Activated B cell treated with CpG ODN at 0.5 μM for 24 hours (primary cell): ENCODE results near the gene SLC1A2. TPM values are rescaled to one million over a fixed set of nuclear protein-coding genes. Genes with fewer than 3 reads are reported as not detected.

Source experiments
- ATAC-seq: fragments of 200-7000 bp; cut with Tn5 transposase; one replicate; pipeline ENCODE4 v1.10.0; 2021; ENCODE audit warnings: low read depth, mild to moderate bottlenecking, moderate library complexity
- CTCF ChIA-PET: fragments of 350-600 bp; sonication (Branson Sonifier 250); formaldehyde crosslinking; loops from one replicate; lab custom pipeline; 2021; ENCODE audit warnings: antibody characterized with exemption; lab: Charles Lee
- POLR2A ChIA-PET: fragments of 350-600 bp; sonication (Branson Sonifier 250); formaldehyde crosslinking; loops from one replicate; lab custom pipeline; 2021; ENCODE audit warnings: antibody characterized with exemption; lab: Charles Lee
- DNase-seq: peaks from one replicate; pipeline ENCODE4 v3.0.0; 2022
- H3K27ac Mint-ChIP-seq: one replicate; pipeline ENCODE4 v1.8.0; 2020; ENCODE audit warnings: mixed read lengths
- H3K27me3 Mint-ChIP-seq: one replicate; pipeline ENCODE4 v1.8.0; 2021; ENCODE audit warnings: mixed read lengths
- H3K36me3 Mint-ChIP-seq: one replicate; pipeline ENCODE4 v1.8.0; 2021; ENCODE audit warnings: low read depth, mixed read lengths
- H3K4me1 Mint-ChIP-seq: one replicate; pipeline ENCODE4 v1.8.0; 2021; ENCODE audit warnings: mixed read lengths
- H3K4me3 Mint-ChIP-seq: one replicate; pipeline ENCODE4 v1.8.0; 2020; ENCODE audit warnings: mild to moderate bottlenecking, mixed read lengths
- H3K9me3 Mint-ChIP-seq: one replicate; pipeline ENCODE4 v1.8.0; 2020; ENCODE audit warnings: mixed read lengths
- CTCF ChIP-seq: fragments of 200-600 bp; IDR thresholded peaks from one replicate; pipeline ENCODE4 v1.8.0; 2022; ENCODE audit warnings: antibody characterized with exemption, mild to moderate bottlenecking
- intact Hi-C: fragments of 100-400 bp; cut with micrococcal nuclease; formaldehyde crosslinking; loops from one replicate; pipeline ENCODE4 v1.15.1; 2024
- total RNA-seq: library from RNA; stranded (reverse); gene quantifications from 2 replicates; pipeline ENCODE4 v1.2.3, GENCODE V29; 2022

SLC1A2 gene
- total RNA-seq, 1 donor from 2014 or later: not detected

DNA sequence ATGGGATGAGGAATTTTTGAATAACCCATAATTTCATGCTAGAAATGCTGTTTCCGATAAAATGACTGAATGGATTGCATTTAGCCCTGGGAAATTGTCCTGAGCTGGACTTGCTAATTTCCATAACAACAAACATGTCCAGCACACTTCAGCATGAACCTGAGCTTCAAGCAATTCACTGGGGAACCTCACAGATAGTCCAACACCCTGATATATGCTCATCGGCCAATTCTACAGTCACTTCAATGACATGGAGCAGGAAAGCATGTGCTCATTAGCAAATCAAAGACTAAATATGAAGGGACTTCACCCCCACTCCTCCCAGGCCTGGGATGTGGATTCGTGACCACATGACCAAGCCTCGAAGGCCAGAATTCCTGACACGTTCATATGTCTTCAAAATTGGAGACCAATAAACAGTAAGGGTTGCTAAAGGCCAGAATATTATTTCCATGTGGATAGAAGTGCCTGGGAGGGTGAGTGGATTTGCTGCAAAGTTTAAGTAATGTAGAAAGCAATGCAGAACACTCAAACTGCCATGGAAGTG is 131.9 kb downstream of the SLC1A2 start:
- no peaks in the 10 kb centered on the region for H3K36me3 Mint-ChIP-seq
- H3K27ac Mint-ChIP-seq: no peak overlapping the region
- DNase-seq: no peak
- ATAC-seq: no peak
- ChIA-PET POLR2A (interaction anchor here (0.7 kb wide), 1 partner anchor 227 kb away, joined by 3 read pairs; no protein-coding TSS in a partner anchor), CTCF (no interaction called here)
- no peaks in the 10 kb centered on the region for H3K27me3 Mint-ChIP-seq
- H3K4me3 Mint-ChIP-seq: no peak overlapping the region
- no peaks in the 10 kb centered on the region for H3K9me3 Mint-ChIP-seq
- peaks cover 9% of the 10 kb centered on the region for H3K4me1 Mint-ChIP-seq
- no peak for TF ChIP-seq CTCF
- intact Hi-C loops: no loop called here

DNA sequence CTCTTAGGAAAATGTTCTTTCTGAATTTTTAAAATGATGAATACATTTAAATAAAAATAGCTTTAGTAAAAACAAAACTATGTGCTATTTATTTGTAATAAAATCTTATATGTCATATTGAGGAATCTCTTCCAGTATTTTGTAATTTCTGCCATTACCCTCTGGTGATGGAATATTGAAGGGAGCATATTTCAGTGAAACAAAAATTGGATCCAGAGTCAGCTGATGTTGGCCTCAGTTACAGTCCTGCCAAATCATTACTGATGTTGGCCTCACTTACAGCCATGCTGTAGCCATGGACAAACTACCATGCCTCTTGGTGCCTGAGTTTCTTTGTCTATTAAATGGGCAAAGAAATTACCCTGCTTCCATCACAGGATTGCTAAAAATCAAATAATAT is 133.2 kb downstream of the SLC1A2 start:
- ChIA-PET CTCF (no interaction called here), POLR2A (no interaction called here)
- no peaks in the 10 kb centered on the region for H3K27me3 Mint-ChIP-seq
- H3K4me1 Mint-ChIP-seq: peaks cover 9% of the 10 kb centered on the region
- no peaks in the 10 kb centered on the region for H3K36me3 Mint-ChIP-seq
- intact Hi-C loops: no loop called here
- no peak for DNase-seq
- H3K9me3 Mint-ChIP-seq: no peaks in the 10 kb centered on the region
- no peak for TF ChIP-seq CTCF
- no peak overlapping the region for H3K27ac Mint-ChIP-seq
- ATAC-seq: no peak
- no peak overlapping the region for H3K4me3 Mint-ChIP-seq

GRCh38 chr11:35285471-35285870 is 133.9 kb downstream of the SLC1A2 start:
- no peak for TF ChIP-seq CTCF
- Mint-ChIP-seq H3K4me3 (no peak overlapping the region), H3K9me3 (no peaks in the 10 kb centered on the region), H3K27ac (no peak overlapping the region), H3K27me3 (no peaks in the 10 kb centered on the region), H3K36me3 (no peaks in the 10 kb centered on the region), H3K4me1 (peaks cover 9% of the 10 kb centered on the region)
- POLR2A ChIA-PET: no interaction called here
- DNase-seq (no peak), ATAC-seq (no peak)
- intact Hi-C loops: no loop called here
- CTCF ChIA-PET: no interaction called here

- Mint-ChIP-seq H3K4me3 (no peak overlapping the region), H3K9me3 (no peaks in the 10 kb centered on the region), H3K4me1 (peaks cover 4% of the 10 kb centered on the region), H3K36me3 (no peaks in the 10 kb centered on the region), H3K27ac (no peak overlapping the region), H3K27me3 (no peaks in the 10 kb centered on the region)
- no peak for DNase-seq
- intact Hi-C loops: no loop called here
- POLR2A ChIA-PET: no interaction called here
- ATAC-seq: no peak
- no peak for TF ChIP-seq CTCF
- CTCF ChIA-PET: no interaction called here
Measured at GRCh38 chr11:35282221-35282882, 137.0 kb downstream of the SLC1A2 start.

DNA sequence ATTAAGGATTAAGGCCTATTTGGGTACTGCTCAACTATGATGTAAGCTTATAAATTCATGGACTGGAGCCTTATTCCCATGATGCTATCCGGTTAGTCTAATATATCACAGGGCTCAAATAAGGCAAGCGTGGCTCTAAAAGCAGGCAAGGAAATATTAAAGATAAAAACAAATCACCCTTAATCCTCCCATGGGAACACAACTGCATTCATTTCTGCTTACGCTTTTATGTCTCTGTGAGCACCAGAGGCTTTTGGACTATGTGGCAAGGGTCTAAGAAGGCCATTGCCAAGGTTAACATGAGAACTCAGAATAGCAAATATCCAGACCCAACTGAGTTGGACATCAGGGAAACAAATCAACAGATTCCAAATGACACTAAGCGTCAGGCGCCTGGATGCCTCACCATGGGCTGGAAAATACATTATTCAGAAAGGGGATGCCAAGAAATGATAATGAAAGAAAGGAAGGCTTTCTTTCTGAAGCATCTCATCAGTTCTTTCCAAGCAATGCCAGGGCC is 138.1 kb downstream of the SLC1A2 start:
- CTCF ChIA-PET: no interaction called here
- intact Hi-C loops: no loop called here

More for the DNA sequence above, 138.1 kb downstream of the SLC1A2 start:
- no peak for TF ChIP-seq CTCF
- Mint-ChIP-seq H3K9me3 (no peaks in the 10 kb centered on the region), H3K4me3 (no peak overlapping the region), H3K36me3 (no peaks in the 10 kb centered on the region), H3K27ac (no peak overlapping the region), H3K27me3 (no peaks in the 10 kb centered on the region), H3K4me1 (peaks cover 7% of the 10 kb centered on the region)
- ATAC-seq (no peak), DNase-seq (no peak)
- POLR2A ChIA-PET: interaction anchor here (0.9 kb wide), 1 partner anchor 20 kb away, joined by 3 read pairs; no protein-coding TSS in a partner anchor
